GM12875 (cell line): Measurements from ENCODE around the gene FOXI2.

Experiments
- H3K4me3 ChIP-seq: one replicate; pipeline ENCODE4 v1.5.1; 2011; ENCODE audit warnings: low read depth, low read length, control low read depth
- CTCF ChIP-seq: IDR thresholded peaks from 2 replicates; pipeline ENCODE4 v1.5.1; 2011; ENCODE audit warnings: low read depth, mild to moderate bottlenecking, control low read depth, inconsistent platforms, low read length, moderate library complexity, borderline replicate concordance; ENCODE audit not compliant: insufficient read depth

FOXI2 gene

GRCh38 chr10:127743205-127743604 is 6.2 kb downstream of the FOXI2 start:
- no peak overlapping the region for H3K4me3 ChIP-seq
- no peak for TF ChIP-seq CTCF

- no peak for TF ChIP-seq CTCF
- H3K4me3 ChIP-seq, result no peak overlapping the region
These were observed 8.0 kb downstream of the FOXI2 start for GRCh38 chr10:127744956-127745355.

- TF ChIP-seq CTCF, result no peak
- H3K4me3 ChIP-seq, result no peak overlapping the region
These were observed 8.9 kb downstream of the FOXI2 start for GRCh38 chr10:127745861-127746260.

- no peak for TF ChIP-seq CTCF
- H3K4me3 ChIP-seq, result no peak overlapping the region
These were observed 18.8 kb downstream of the FOXI2 start for GRCh38 chr10:127755753-127756152.

- no peak overlapping the region for H3K4me3 ChIP-seq
- no peak for TF ChIP-seq CTCF
These were observed 19.3 kb downstream of the FOXI2 start for GRCh38 chr10:127756264-127756663.

- TF ChIP-seq CTCF, result peak; percentile 35; the same call in 1 of the 2 replicates
- no peak overlapping the region for H3K4me3 ChIP-seq
These were observed 20.0 kb downstream of the FOXI2 start for GRCh38 chr10:127757033-127757432.

- no peak overlapping the region for H3K4me3 ChIP-seq
- TF ChIP-seq CTCF, result no peak
These were observed 22.3 kb downstream of the FOXI2 start for GRCh38 chr10:127759276-127759675.
